Tibial nerve (tissue), 4 donors: ENCODE data around the gene ALDH6A1. TPM values are rescaled to one million over a fixed set of nuclear protein-coding genes. Genes with fewer than 3 reads are reported as not detected.

Experiments used
- DNase-seq, 2 donors: peaks; one replicate each; pipeline ENCODE4 v3.0.0-alpha.2; 2019; ENCODE audit warnings: low spot score in 2 of 2
- H3K27ac ChIP-seq, 4 donors: fragments of 200-600 bp; sonication (generic) in 3 of 4; one replicate each; pipeline ENCODE4 v1.5.1; 2017 to 2019; ENCODE audit warnings: mild to moderate bottlenecking in 1 of 4
- H3K27me3 ChIP-seq, 2 donors: fragments of 200-600 bp; sonication (generic) in 1 of 2; one replicate each; pipeline versions ENCODE4 v1.5.1 to v1.6.0; 2017 to 2019
- H3K36me3 ChIP-seq, 3 donors: fragments of 200-600 bp; sonication (generic); one replicate each; pipeline ENCODE4 v1.5.1; 2018 to 2019
- H3K4me1 ChIP-seq, 4 donors: fragments of 200-600 bp; sonication (generic) in 3 of 4; one replicate each; pipeline ENCODE4 v1.5.1; 2017 to 2019
- H3K4me3 ChIP-seq, 4 donors: fragments of 200-600 bp; sonication (generic) in 3 of 4; one replicate each; pipeline ENCODE4 v1.5.1; 2017 to 2019; ENCODE audit warnings: mild to moderate bottlenecking in 1 of 4, moderate library complexity in 1 of 4
- H3K9me3 ChIP-seq, 4 donors: fragments of 200-600 bp; sonication (generic) in 3 of 4; one replicate each; pipeline ENCODE4 v1.5.1; 2017 to 2019
- CTCF ChIP-seq, 5 experiments: fragments of 200-600 bp in 3 of 5; fragments of 450-650 bp in 2 of 5; sonication (generic) in 3 of 5; IDR thresholded peaks; one replicate each; pipeline ENCODE4 v1.5.1; 2016 to 2019; ENCODE audit warnings: antibody characterized with exemption in 5 of 5, mild to moderate bottlenecking in 3 of 5, moderate library complexity in 2 of 5
- EP300 ChIP-seq, 2 donors: sonication (generic); formaldehyde crosslinking; IDR thresholded peaks; one replicate each; pipeline ENCODE4 v1.6.1; 2017; ENCODE audit warnings: antibody characterized with exemption in 2 of 2, mild to moderate bottlenecking in 1 of 2
- POLR2A ChIP-seq, 2 donors: fragments of 450-650 bp; IDR thresholded peaks; one replicate each; pipeline ENCODE4 v1.6.1; 2017; ENCODE audit warnings: antibody characterized with exemption in 2 of 2, mild to moderate bottlenecking in 2 of 2, moderate library complexity in 2 of 2
- WGBS, 2 donors: methylation state at CpG; one replicate each; pipeline ENCODE4 v1.1.5; 2018; 5-methylcytosine and 5-hydroxymethylcytosine counted together
- total RNA-seq, 4 donors: library from RNA; depleted of rRNA; stranded (reverse); fragments of >200 nt; gene quantifications; one replicate each; pipeline ENCODE4 v1.1.0, GENCODE V29; 2016

The ALDH6A1 gene
- total RNA-seq, 4 donors from 2014 or later = 40.5 to 95.7 (median 75.3) TPM

DNA sequence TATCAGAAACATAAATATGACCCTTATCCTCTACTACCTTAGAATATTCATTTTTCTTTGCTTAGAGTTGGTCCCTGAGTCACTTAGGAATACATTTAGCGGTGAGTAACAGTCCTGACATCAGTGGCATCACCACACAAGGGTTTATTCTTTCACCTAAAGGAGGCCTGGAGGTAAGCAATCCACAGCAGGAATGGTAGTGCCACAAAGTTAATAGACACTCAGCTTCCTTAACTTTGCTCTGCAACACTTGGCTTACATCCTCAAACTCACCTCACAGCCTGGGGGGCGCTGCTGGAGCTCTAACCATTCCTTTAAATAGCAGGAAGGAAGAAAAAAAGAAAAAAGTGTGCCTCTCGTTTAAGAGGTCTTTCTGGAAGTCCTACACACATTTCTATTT lies 36.0 kb downstream of the ALDH6A1 start:
- WGBS, 2 donors = 43 to 50% methylated on average over 3 of the region's 3 CpGs
- Histone ChIP-seq H3K27me3 (no peaks in the 10 kb centered on the region), H3K4me1 (no peaks in the 10 kb centered on the region), H3K27ac (no peak overlapping the region), H3K4me3 (no peak overlapping the region), H3K9me3 (no peaks in the 10 kb centered on the region), H3K36me3 (peaks cover 0 to 54% (median 0%) of the 10 kb centered on the region in 3 donors)
- TF ChIP-seq EP300 (IDR thresholded peaks at IDR 0.05) (no peak), CTCF (IDR thresholded peaks at IDR 0.05) (no peak), POLR2A (IDR thresholded peaks at IDR 0.05) (no peak)
- DNase-seq = no peak

GRCh38 chr14:74045522-74045921 lies 38.7 kb downstream of the ALDH6A1 start:
- 95 to 98% methylated on average over 4 of the region's 4 CpGs for WGBS, 2 donors
- no peak for DNase-seq
- H3K9me3 ChIP-seq = no peaks in the 10 kb centered on the region

GRCh38 chr14:74042296-74042695 lies 42.0 kb downstream of the ALDH6A1 start:
- H3K36me3 ChIP-seq = peaks cover 0 to 49% (median 0%) of the 10 kb centered on the region in 3 donors
- H3K9me3 ChIP-seq = no peaks in the 10 kb centered on the region
- no peak for DNase-seq
- no peak overlapping the region for H3K27ac ChIP-seq
- 53 to 81% methylated on average over 2 of the region's 2 CpGs for WGBS, 2 donors
- no peaks in the 10 kb centered on the region for H3K4me1 ChIP-seq
- no peaks in the 10 kb centered on the region for H3K27me3 ChIP-seq
- no peak overlapping the region for H3K4me3 ChIP-seq
- TF ChIP-seq CTCF (IDR thresholded peaks at IDR 0.05) = no peak
- TF ChIP-seq EP300 (IDR thresholded peaks at IDR 0.05) = no peak
- TF ChIP-seq POLR2A (IDR thresholded peaks at IDR 0.05) = no peak

More at GRCh38 chr14:74045522-74045921, 38.7 kb downstream of the ALDH6A1 start:
- Histone ChIP-seq H3K4me3 (no peak overlapping the region), H3K27me3 (no peaks in the 10 kb centered on the region), H3K4me1 (no peaks in the 10 kb centered on the region), H3K36me3 (peaks cover 0 to 69% (median 0%) of the 10 kb centered on the region in 3 donors), H3K27ac (no peak overlapping the region)
- no peak for TF ChIP-seq EP300 (IDR thresholded peaks at IDR 0.05)
- no peak for TF ChIP-seq POLR2A (IDR thresholded peaks at IDR 0.05)
- TF ChIP-seq CTCF (IDR thresholded peaks at IDR 0.05) = no peak

DNA sequence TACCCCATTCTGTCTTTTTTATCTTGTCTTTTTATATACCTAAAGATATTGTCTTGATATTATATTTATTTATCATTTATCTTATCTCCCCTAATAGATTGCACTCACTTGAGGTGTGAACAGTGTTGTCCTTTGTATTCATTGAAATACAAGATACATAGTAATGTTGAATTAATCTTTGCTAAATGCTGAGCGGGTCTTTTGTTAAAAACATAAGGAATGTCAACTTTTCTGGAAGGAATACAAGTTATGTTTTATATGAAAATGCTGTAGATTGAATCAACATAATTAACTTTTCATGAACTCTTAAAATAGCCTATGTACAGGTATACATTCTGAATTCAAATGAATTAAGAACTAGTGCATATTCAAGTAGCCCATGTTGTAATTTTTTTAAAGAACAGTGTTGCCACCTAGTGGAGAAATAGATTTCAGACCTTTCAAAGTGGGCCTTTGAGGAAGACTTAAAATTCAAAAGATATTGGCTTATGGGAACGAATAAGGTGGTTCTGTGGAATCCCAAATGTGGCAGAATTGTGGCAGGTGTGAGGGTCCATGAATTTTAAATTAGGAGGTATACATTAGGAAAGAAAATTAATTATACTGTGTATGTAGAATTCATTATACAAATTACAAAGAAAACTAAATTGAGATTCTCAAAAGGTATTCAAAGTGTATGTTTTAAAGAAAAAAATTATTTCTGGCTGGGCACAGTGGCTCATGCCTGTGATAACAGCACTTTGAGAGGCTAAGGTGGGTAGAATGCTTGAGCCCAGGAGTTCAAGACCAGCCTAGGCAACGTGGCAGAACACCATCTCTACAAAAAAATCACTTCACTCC lies 46.0 kb downstream of the ALDH6A1 start:
- peak; percentile 50 to 66 (median 59) for TF ChIP-seq CTCF (IDR thresholded peaks at IDR 0.05)
- TF ChIP-seq POLR2A (IDR thresholded peaks at IDR 0.05) = no peak
- H3K4me3 ChIP-seq = no peak overlapping the region
- WGBS, 2 donors = 65 to 66% methylated on average over 3 of the region's 3 CpGs

DNA sequence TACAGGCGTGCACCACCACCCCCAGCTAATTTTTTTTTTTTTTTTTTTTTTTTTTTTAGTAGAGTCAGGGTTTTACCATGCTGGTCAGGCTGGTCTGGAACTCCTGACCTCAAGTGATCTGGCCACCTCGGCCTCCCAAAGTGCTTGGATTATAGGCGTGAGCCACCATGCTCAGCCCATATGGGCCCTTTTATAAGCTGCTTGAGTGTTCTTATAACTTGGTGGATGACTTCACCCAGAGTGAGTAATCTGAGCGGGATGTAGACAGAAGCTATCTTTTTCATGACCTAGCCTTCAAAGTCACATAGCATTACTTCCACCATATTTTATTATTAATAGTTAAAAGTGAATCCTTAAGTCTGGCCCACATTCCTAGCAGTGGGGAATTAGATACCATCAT lies 48.7 kb downstream of the ALDH6A1 start:
- TF ChIP-seq CTCF (IDR thresholded peaks at IDR 0.05) (no peak), EP300 (IDR thresholded peaks at IDR 0.05) (no peak), POLR2A (IDR thresholded peaks at IDR 0.05) (no peak)
- Histone ChIP-seq H3K9me3 (no peaks in the 10 kb centered on the region), H3K4me3 (no peak overlapping the region), H3K36me3 (peaks cover 0 to 41% (median 0%) of the 10 kb centered on the region in 3 donors), H3K27ac (no peak overlapping the region), H3K27me3 (no peaks in the 10 kb centered on the region), H3K4me1 (no peaks in the 10 kb centered on the region)
- no peak for DNase-seq
- 82 to 96% methylated on average over 4 of the region's 4 CpGs for WGBS, 2 donors

More for the DNA sequence above, 46.0 kb downstream of the ALDH6A1 start:
- peaks cover 0 to 49% (median 0%) of the 10 kb centered on the region in 3 donors for H3K36me3 ChIP-seq
- H3K27ac ChIP-seq = no peak overlapping the region
- H3K4me1 ChIP-seq = no peaks in the 10 kb centered on the region
- DNase-seq = peak in 1 of 2 donors; percentile 20
- H3K9me3 ChIP-seq = no peaks in the 10 kb centered on the region
- no peaks in the 10 kb centered on the region for H3K27me3 ChIP-seq
